HG02870 (cell line): ENCODE results near the gene ENPP3.

ENCODE experiments used
- ATAC-seq: cut with Tn5 transposase; IDR thresholded peaks from one replicate; pipeline ENCODE4 v1.9.1; 2021; ENCODE audit warnings: mild to moderate bottlenecking, moderate library complexity; ENCODE audit not compliant: unreplicated experiment

The ENPP3 gene

DNA sequence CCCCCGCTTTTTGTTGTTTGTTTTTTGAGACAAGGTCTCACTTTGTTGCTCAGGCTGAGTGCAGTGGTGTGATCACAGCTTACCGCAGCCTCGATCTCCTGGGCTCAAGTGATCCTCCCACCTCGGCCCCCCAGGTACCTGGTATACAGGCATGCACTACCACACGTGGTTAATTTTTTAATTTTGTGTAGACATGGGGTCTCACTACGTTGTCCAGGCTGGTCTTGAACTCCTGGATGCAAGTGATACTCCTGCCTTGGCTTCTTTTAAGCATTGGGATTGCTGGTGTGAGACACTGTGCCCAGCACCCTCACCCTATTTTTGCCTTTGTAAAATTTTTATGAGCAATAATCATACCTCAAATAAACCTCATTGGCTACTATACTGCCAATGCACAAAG lies 5.5 kb downstream of the ENPP3 start:
- ATAC-seq: no peak

GRCh38 chr6:131642987-131643611 lies 6.0 kb downstream of the ENPP3 start:
- no peak for ATAC-seq

GRCh38 chr6:131643855-131644460 lies 6.9 kb downstream of the ENPP3 start:
- ATAC-seq: no peak

GRCh38 chr6:131644921-131645320 lies 7.8 kb downstream of the ENPP3 start:
- ATAC-seq: no peak

DNA sequence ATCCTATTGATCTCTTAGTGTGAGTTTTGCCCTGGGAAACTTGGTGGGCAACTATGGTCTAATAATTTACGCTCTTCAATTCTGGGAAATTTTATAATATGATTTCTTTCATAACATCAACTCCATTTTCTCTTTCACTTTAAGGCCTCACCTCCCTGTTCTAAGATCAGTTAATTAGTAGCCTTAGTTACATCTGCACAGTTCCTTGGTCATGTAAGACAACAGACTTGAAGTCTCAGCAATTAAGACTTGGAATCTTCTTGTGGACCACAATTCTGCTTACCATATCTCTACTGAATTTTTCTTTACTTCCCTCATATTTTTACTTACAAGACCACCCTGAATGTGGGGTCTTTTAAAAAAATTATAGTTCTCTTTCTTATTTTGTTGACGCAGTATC lies 8.7 kb downstream of the ENPP3 start:
- ATAC-seq: no peak

DNA sequence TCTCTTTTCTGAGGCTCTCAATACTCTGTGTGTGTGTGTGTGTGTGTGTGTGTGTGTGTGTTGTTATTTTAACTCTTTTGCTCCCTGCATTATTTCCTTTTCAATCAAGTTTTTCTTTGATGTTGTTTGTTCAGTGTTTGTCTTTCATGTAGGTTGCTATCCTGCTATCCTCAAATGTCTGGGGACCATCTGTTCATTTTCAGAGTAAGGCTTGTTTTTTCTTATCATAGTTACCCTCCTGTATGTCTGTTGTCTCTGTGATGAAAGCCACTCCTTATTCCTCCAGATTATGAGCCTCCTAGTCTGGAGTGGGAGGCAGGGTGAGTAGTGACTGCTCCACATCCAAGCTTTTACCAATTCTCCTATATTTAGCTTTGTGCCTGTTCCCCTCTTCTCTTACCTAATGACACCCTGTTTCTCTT lies 9.2 kb downstream of the ENPP3 start:
- ATAC-seq: no peak

GRCh38 chr6:131651782-131652181 lies 14.7 kb downstream of the ENPP3 start:
- ATAC-seq: no peak

- no peak for ATAC-seq
These were observed 15.4 kb downstream of the ENPP3 start for GRCh38 chr6:131652472-131652871.

- ATAC-seq: no peak
These were observed 17.2 kb downstream of the ENPP3 start for GRCh38 chr6:131654326-131654725.

DNA sequence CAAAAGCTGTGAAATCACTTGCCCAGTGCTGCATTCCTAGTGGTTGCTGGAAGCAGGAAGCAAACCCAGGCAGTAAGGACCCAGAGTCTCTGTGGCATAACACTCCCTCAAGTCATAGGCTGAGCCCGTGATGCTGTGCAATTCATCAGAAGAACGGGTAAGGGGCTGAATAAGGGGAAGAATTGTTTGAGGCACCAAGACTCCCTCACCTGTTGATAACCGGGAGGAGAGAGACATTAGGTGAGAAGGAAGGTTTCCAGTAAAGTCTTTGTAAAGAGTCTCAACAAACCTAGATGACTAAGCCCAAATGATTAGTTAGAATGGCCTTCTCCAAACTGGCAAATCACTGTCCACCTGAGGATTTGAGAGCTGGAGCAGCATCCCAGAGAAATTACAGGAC lies 18.3 kb downstream of the ENPP3 start:
- ATAC-seq: no peak

DNA sequence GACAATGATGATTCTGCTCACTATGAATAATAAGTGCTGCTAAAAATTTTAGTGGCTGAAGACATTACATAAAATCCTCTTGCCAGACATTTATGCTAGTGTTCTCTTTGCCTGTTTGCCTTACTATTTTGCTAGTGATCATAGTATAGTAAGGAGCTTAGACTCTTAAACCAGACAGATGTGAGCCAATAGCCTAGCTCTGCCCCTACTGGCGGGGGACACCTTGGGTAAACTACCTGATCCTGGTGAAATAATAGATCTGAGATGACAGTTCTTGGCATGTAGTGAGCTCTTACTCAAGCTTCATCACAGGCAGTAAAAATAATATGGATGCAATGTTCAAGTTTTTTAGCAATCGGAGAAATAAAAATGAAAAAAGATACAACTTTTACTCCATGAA lies 18.8 kb downstream of the ENPP3 start:
- no peak for ATAC-seq

DNA sequence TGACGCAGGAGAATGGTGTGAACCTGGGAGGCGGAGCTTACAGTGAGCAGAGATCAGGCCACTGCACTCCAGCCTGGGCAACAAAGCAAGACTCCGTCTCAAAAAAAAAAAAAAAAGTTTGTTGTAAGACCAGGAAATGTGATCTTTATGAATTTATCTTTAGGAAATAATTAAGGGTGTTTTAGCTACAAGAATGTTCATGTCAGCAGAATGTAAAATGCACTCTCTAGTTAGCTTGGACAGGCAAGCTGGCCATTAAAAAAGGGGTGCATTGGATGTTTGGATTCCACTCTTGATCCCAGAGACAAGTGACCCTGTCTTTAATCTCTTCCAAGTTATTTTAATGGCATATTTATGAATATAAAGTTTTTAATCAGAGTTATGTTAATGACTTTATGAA lies 19.6 kb downstream of the ENPP3 start:
- no peak for ATAC-seq

- no peak for ATAC-seq
These were observed 20.1 kb downstream of the ENPP3 start for GRCh38 chr6:131657222-131657621.

DNA sequence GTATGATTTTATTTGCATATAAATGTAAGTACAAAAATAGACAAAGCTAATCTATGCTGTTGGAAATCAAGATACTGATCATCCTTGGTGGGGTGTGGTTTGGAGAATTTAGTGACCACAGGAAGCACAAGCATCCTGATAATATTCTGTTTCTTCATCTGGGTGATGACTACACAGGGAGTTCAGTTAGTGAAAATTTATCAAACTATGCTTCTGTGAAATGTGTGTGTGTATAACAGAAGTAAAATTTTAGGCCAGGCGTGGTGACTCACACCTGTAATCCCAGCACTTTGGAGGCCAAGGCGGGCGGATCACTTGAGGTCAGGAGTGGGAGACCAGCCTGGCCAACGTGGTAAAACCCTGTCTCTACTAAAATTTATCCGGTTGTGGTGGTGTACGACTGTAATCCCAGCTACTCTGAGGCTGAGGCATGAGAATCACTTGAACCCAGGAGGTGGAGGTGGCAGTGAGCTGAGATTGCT lies 20.6 kb downstream of the ENPP3 start:
- ATAC-seq: no peak

GRCh38 chr6:131658287-131658686 lies 21.2 kb downstream of the ENPP3 start:
- no peak for ATAC-seq

GRCh38 chr6:131660195-131660594 lies 23.1 kb downstream of the ENPP3 start:
- ATAC-seq: no peak

GRCh38 chr6:131663578-131664165 lies 26.6 kb downstream of the ENPP3 start:
- ATAC-seq: no peak

GRCh38 chr6:131669891-131670290 lies 32.8 kb downstream of the ENPP3 start:
- no peak for ATAC-seq

DNA sequence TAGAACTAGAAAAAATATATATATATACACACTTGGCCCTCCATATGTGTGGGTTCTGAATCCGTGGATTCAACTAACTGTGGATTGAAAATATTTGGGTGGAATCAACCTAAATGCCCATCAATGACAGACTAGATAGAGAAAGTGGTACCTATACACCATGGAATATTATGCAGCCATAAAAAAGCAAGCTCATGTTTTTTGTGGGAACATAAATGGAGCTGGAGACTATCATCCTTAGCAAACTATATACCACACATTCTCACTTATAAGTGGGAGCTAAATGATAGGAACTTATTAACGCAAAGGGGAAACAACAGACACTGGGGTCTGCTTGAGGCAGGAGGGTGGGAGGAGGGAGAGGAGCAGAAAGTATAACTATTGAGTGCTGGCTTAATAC lies 36.1 kb downstream of the ENPP3 start:
- no peak for ATAC-seq

GRCh38 chr6:131678442-131678841 lies 41.3 kb downstream of the ENPP3 start:
- no peak for ATAC-seq

DNA sequence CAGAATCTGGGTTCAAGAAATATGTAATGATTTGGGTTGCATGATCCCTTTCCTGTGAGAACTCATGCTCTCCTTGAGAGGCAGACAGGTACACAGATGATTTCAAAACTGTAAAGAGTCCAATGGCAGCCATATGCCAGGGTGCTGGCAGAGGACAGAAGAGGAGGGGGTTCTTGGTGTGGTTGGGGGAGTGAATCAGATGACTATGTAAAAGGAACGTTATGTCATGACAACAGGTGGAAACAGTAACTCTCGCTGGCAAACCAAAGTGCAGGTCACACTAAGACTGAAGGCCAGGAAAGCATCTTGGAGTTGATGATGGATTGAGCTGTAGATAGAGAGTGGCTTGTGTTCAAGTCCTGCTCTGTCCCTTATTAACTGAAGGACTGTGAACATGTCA lies 43.8 kb downstream of the ENPP3 start:
- no peak for ATAC-seq

- ATAC-seq: no peak
These were observed 44.5 kb downstream of the ENPP3 start for GRCh38 chr6:131681585-131681984.
